HepG2 (cell line): ENCODE results near the gene UBE2C. TPM values are rescaled to one million over a fixed set of nuclear protein-coding genes. Genes with fewer than 3 reads are reported as not detected.

Experiments
- ATAC-seq: fragments of 200-7000 bp; cut with Tn5 transposase; 3 replicates; pipeline ENCODE4 v1.9.1; 2020; ENCODE audit warnings: mild to moderate bottlenecking, moderate library complexity
- BruUV-seq: library from RNA; stranded (reverse); fragments of 400-500 nt; replicated peaks from 2 replicates; lab custom pipeline; 2021; lab: Mats Ljungman, UMichigan
- CTCF ChIA-PET: fragments of 300-600 bp; formaldehyde crosslinking; extraction: SDS; loops from one replicate; lab custom pipeline; 2021; ENCODE audit warnings: low total read pairs, inconsistent platforms, low intra/inter-chr PET ratio; lab: Yijun Ruan, JAX
- POLR2A ChIA-PET: fragments of 350-600 bp; sonication (Branson Sonifier 250); formaldehyde crosslinking; loops from one replicate; lab custom pipeline; 2020; ENCODE audit warnings: antibody characterized with exemption, inconsistent platforms; lab: Yijun Ruan, JAX
- DNase-seq: peaks from one replicate; pipeline ENCODE4 v3.0.0-alpha.2; 2015; ENCODE audit warnings: low spot score
- FAIRE-seq: peaks from 3 replicates; lab custom pipeline; 2011; peaks lifted over from hg19 to GRCh38; lab: Jason Lieb, UNC
- H2AFZ ChIP-seq: one replicate; pipeline ENCODE4 v1.6.1; 2011; ENCODE audit warnings: low read length, inconsistent platforms
- H3K27ac ChIP-seq: fragments of 300-600 bp; 3 replicates; pipeline ENCODE4 v1.8.0; 2011; ENCODE audit warnings: mixed run types, mild to moderate bottlenecking, mixed read lengths, low read length, inconsistent platforms; ENCODE audit not compliant: insufficient read depth; ENCODE audit errors: extremely low read length
- H3K27me3 ChIP-seq, 2 experiments: fragments of 200-600 bp in 1 of 2; 2 replicates in 1 of 2; 3 replicates in 1 of 2; pipeline versions ENCODE4 v1.6.0 to v1.8.0; 2011; ENCODE audit warnings: low read length in 2 of 2, mild to moderate bottlenecking in 2 of 2, moderate library complexity in 2 of 2, inconsistent platforms in 1 of 2; ENCODE audit not compliant: insufficient read depth in 2 of 2, control insufficient read depth in 1 of 2
- H3K36me3 ChIP-seq, 2 experiments: fragments of 200-600 bp in 1 of 2; replicated peaks in 1 of 2; 2 replicates in 1 of 2; 3 replicates in 1 of 2; pipeline versions ENCODE4 v1.5.1 to v1.8.0; 2011; ENCODE audit warnings: low read length in 2 of 2, inconsistent platforms in 1 of 2; ENCODE audit not compliant: insufficient read depth in 2 of 2, control insufficient read depth in 1 of 2
- H3K4me1 ChIP-seq: 2 replicates; pipeline ENCODE4 v1.5.1; 2012; ENCODE audit warnings: low read length, inconsistent platforms; ENCODE audit not compliant: insufficient read depth
- H3K4me2 ChIP-seq: 2 replicates; pipeline ENCODE4 v1.6.0; 2011; ENCODE audit warnings: low read depth, low read length, inconsistent platforms
- H3K4me3 ChIP-seq, 3 experiments: fragments of 200-600 bp in 1 of 3; sonication (generic), shearing (Covaris generic) in 1 of 3; replicated peaks in 1 of 3; 2 replicates each; pipeline ENCODE4 v1.5.1; 2011 to 2016; ENCODE audit warnings: low read length in 3 of 3, inconsistent platforms in 2 of 3, low read depth in 2 of 3, mild to moderate bottlenecking in 2 of 3, control low read depth in 1 of 3, mixed read lengths in 1 of 3; ENCODE audit not compliant: insufficient read depth in 1 of 3
- H3K79me2 ChIP-seq: one replicate; pipeline ENCODE4 v1.6.1; 2011; ENCODE audit warnings: low read length, inconsistent platforms; ENCODE audit not compliant: insufficient read depth
- H3K9ac ChIP-seq: 2 replicates; pipeline ENCODE4 v1.6.0; 2011; ENCODE audit warnings: mild to moderate bottlenecking, low read depth, low read length, inconsistent platforms; ENCODE audit not compliant: insufficient read depth
- H3K9me3 ChIP-seq: 2 replicates; pipeline ENCODE4 v1.5.1; 2012; ENCODE audit warnings: mild to moderate bottlenecking, low read length
- H4K20me1 ChIP-seq: 2 replicates; pipeline ENCODE4 v1.6.0; 2011; ENCODE audit warnings: inconsistent platforms, mild to moderate bottlenecking, low read length, moderate library complexity; ENCODE audit not compliant: insufficient read depth
- ARID2 ChIP-seq: sonication (generic); formaldehyde crosslinking; IDR thresholded peaks from 2 replicates; pipeline ENCODE4 v1.8.1; 2022; ENCODE audit warnings: mild to moderate bottlenecking, missing genetic modification reagents, borderline replicate concordance
- CENPX ChIP-seq: sonication (generic); formaldehyde crosslinking; IDR thresholded peaks from 2 replicates; pipeline ENCODE4 v1.9.0; 2021; ENCODE audit warnings: mild to moderate bottlenecking, missing genetic modification reagents, moderate library complexity
- CHD4 ChIP-seq: fragments of 200-600 bp; sonication (generic); IDR thresholded peaks from 2 replicates; pipeline ENCODE4 v1.7.0; 2017; ENCODE audit warnings: mild to moderate bottlenecking, low read length, borderline replicate concordance
- DDIT3 ChIP-seq: sonication (generic); formaldehyde crosslinking; IDR thresholded peaks from 2 replicates; pipeline ENCODE4 v1.4.0; 2020; ENCODE audit warnings: mild to moderate bottlenecking, missing genetic modification reagents
- GMEB2 ChIP-seq: IDR thresholded peaks from 2 replicates; pipeline ENCODE4 v1.6.1; 2016; ENCODE audit warnings: missing biosample characterization, missing genetic modification reagents, low read depth
- HNF4G ChIP-seq, 2 experiments: sonication (generic) in 1 of 2; formaldehyde crosslinking in 1 of 2; IDR thresholded peaks; 2 replicates each; pipeline versions ENCODE4 v1.4.0 to v1.6.1; 2011 to 2020; ENCODE audit warnings: borderline replicate concordance in 2 of 2, low read depth in 2 of 2, mild to moderate bottlenecking in 2 of 2, low read length in 1 of 2, missing genetic modification reagents in 1 of 2, moderate library complexity in 1 of 2
- HNRNPL ChIP-seq: fragments of 200-400 bp; formaldehyde crosslinking; IDR thresholded peaks from 2 replicates; pipeline ENCODE4 v1.6.1; 2017; ENCODE audit warnings: mild to moderate bottlenecking, low read depth, low read length
- SAP130 ChIP-seq: IDR thresholded peaks from 2 replicates; pipeline ENCODE4 v1.6.1; 2016; ENCODE audit warnings: low read depth
- TFDP2 ChIP-seq: sonication (generic); formaldehyde crosslinking; IDR thresholded peaks from 2 replicates; pipeline ENCODE4 v1.4.0; 2020; ENCODE audit warnings: missing genetic modification reagents
- ZNF468 ChIP-seq: sonication (generic); formaldehyde crosslinking; IDR thresholded peaks from 2 replicates; pipeline ENCODE4 v1.8.0; 2022; ENCODE audit warnings: mild to moderate bottlenecking, moderate library complexity, missing genetic modification reagents
- ZNF609 ChIP-seq: sonication (generic); formaldehyde crosslinking; IDR thresholded peaks from 2 replicates; pipeline ENCODE4 v1.4.0; 2020; ENCODE audit warnings: mild to moderate bottlenecking, missing genetic modification reagents, borderline replicate concordance
- ZNF75D ChIP-seq: sonication (generic); formaldehyde crosslinking; IDR thresholded peaks from 2 replicates; pipeline ENCODE4 v1.8.1; 2023; ENCODE audit warnings: missing genetic modification reagents, mild to moderate bottlenecking, borderline replicate concordance
- ZNF816 ChIP-seq: sonication (generic); formaldehyde crosslinking; IDR thresholded peaks from 2 replicates; pipeline ENCODE4 v1.8.0; 2022; ENCODE audit warnings: missing genetic modification reagents, mild to moderate bottlenecking, borderline replicate concordance
- ZSCAN9 ChIP-seq: IDR thresholded peaks from 2 replicates; pipeline ENCODE4 v1.6.1; 2016; ENCODE audit warnings: borderline replicate concordance
- WGBS: methylation state at CpG from one replicate; pipeline ENCODE4 v1.1.6; 2017; ENCODE audit warnings: low lambda C conversion rate; 5-methylcytosine and 5-hydroxymethylcytosine counted together
- in situ Hi-C: cut with HindIII; loops from 2 replicates; pipeline ENCODE4 v1.10.0; 2017; ENCODE audit warnings: low pct_unique_long_range_greater_than_20kb; ENCODE audit not compliant: extremely low pct_ligation_motif_present
- intact Hi-C: fragments of 100-400 bp; cut with micrococcal nuclease; formaldehyde crosslinking; loops from one replicate; pipeline ENCODE4 v1.10.0; 2022; ENCODE audit not compliant: unreplicated experiment
- polyA plus RNA-seq, 8 experiments: library from polyadenylated mRNA; depleted of rRNA in 3 of 8; stranded (reverse) in 7 of 8; unstranded in 1 of 8; fragments of >200 nt; fragmentation: Illumina TruSeq in 4 of 8; extraction: Trizol in 4 of 8; gene quantifications; 2 replicates each; pipeline versions ENCODE4 v1.2.1 to v1.2.3, GENCODE V29; 2011 to 2016; ENCODE audit warnings: low read depth in 4 of 8, missing spikeins in 1 of 8, mixed read lengths in 1 of 8; ENCODE audit not compliant: insufficient read depth in 1 of 8
- total RNA-seq, 5 experiments: library from RNA; depleted of rRNA; stranded (reverse); fragments of >200 nt; fragmentation: Illumina TruSeq; extraction: Trizol; gene quantifications; 2 replicates each; pipeline ENCODE4 v1.2.3, GENCODE V29; 2016; ENCODE audit warnings: low read depth in 1 of 5

Gene UBE2C
- total and polyA plus RNA-seq, 2 of the 13 experiments (the other 11 are each of a cell fraction or from before 2014, with no cell fraction given) = 100 to 123 TPM

- H4K20me1 ChIP-seq = no peaks in the 10 kb centered on the region
- in situ Hi-C loops = loop anchor here (25.0 kb wide), 1 partner anchor 570 kb away; no protein-coding TSS in a partner anchor
- CTCF ChIA-PET = no interaction called here
- H3K4me3 ChIP-seq = peak overlapping the region; percentile 89 to 96 (median 94)
- peak overlapping the region; percentile 68 for H3K27ac ChIP-seq
- POLR2A ChIA-PET = interaction anchor here (0.6 to 1.4 kb wide), 17 partner anchors 9 to 455 kb away, joined by 3 to 8 read pairs (median 4); partner anchors contain the start of genes ACOT8, CTSA, NEURL2 and PCIF1
- H3K4me2 ChIP-seq = peak overlapping the region; percentile 100
- H3K27me3 ChIP-seq = peaks cover 0 to 8% of the 10 kb centered on the region in 2 experiments; a peak in 1 of 5 replicates
- peaks cover 13 to 29% of the 10 kb centered on the region in 2 experiments for H3K36me3 ChIP-seq
- H3K9me3 ChIP-seq = no peaks in the 10 kb centered on the region
- intact Hi-C loops = loop anchor here (10.0 kb wide), 1 partner anchor 92 kb away; the partner anchor contains the start of genes SPATA25 and ZSWIM1
- no peak overlapping the region for H2AFZ ChIP-seq
- FAIRE-seq = no peak
- H3K79me2 ChIP-seq = peaks cover 11% of the 10 kb centered on the region
- TSS peak; percentile 82 for BruUV-seq
- peak overlapping the region; percentile 91 for H3K9ac ChIP-seq
- DNase-seq = no peak
- WGBS = 15% methylated on average over 19 of the region's 19 CpGs
- peak; percentile 21 for ATAC-seq
- peaks cover 11% of the 10 kb centered on the region for H3K4me1 ChIP-seq
- TF ChIP-seq ZNF75D (CRISPR knock-in tag) (no peak), ARID2 (CRISPR knock-in tag) (0 out of 2 replicates have a peak, but pooled peaks have one; percentile 2), ZSCAN9 (CRISPR knock-in tag) (no peak), ZNF816 (CRISPR knock-in tag) (no peak), HNRNPL (no peak), ZNF609 (CRISPR knock-in tag) (no peak), ZNF468 (peak; percentile 88), CENPX (CRISPR knock-in tag) (no peak), CHD4 (no peak), DDIT3 (CRISPR knock-in tag) (no peak), HNF4G (IDR thresholded peaks at IDR 0.05; ENCODE audit: borderline replicate concordance, low read depth, low read length) (no peak), HNF4G (CRISPR knock-in tag; IDR thresholded peaks at IDR 0.05; ENCODE audit: borderline replicate concordance, low read depth) (no peak), SAP130 (no peak), TFDP2 (CRISPR knock-in tag) (no peak), GMEB2 (CRISPR knock-in tag) (no peak)
These were observed 19.9 kb upstream of the UBE2C start for GRCh38 chr20:45792317-45793118.
